Spleen (tissue), 11 donors: ENCODE data around the gene SMAD2. TPM values are rescaled to one million over a fixed set of nuclear protein-coding genes. Genes with fewer than 3 reads are reported as not detected.

Experiments
- DNase-seq: peaks from one replicate; pipeline ENCODE4 v3.0.0-alpha.2; 2020
- H3K27ac ChIP-seq, 8 donors: fragments of 200-600 bp; sonication (generic) in 7 of 8; 1 replicate in 4 of 8; 2 replicates in 4 of 8; pipeline versions ENCODE4 v1.5.0 to v1.8.0; 2016 to 2021; ENCODE audit warnings: inconsistent platforms in 4 of 8, mild to moderate bottlenecking in 4 of 8, moderate library complexity in 1 of 8
- H3K27me3 ChIP-seq, 7 donors: fragments of 200-600 bp; sonication (generic) in 6 of 7; replicated peaks in 1 of 7; 1 replicate in 4 of 7; 2 replicates in 3 of 7; pipeline versions ENCODE4 v1.5.0 to v1.8.0; 2016 to 2021; ENCODE audit warnings: inconsistent platforms in 3 of 7, mild to moderate bottlenecking in 1 of 7
- H3K36me3 ChIP-seq, 6 donors: fragments of 200-600 bp; sonication (generic) in 5 of 6; 1 replicate in 4 of 6; 2 replicates in 2 of 6; pipeline versions ENCODE4 v1.5.0 to v1.8.0; 2016 to 2021; ENCODE audit warnings: inconsistent platforms in 2 of 6
- H3K4me1 ChIP-seq, 6 donors: fragments of 200-600 bp; sonication (generic) in 5 of 6; 1 replicate in 3 of 6; 2 replicates in 3 of 6; pipeline versions ENCODE4 v1.5.0 to v1.8.0; 2016 to 2021; ENCODE audit warnings: inconsistent platforms in 3 of 6
- H3K4me3 ChIP-seq, 8 donors: fragments of 200-600 bp; sonication (generic) in 7 of 8; 1 replicate in 4 of 8; 2 replicates in 4 of 8; pipeline versions ENCODE4 v1.5.0 to v1.8.0; 2016 to 2021; ENCODE audit warnings: inconsistent platforms in 4 of 8, mild to moderate bottlenecking in 4 of 8, moderate library complexity in 2 of 8
- H3K9me3 ChIP-seq, 8 donors: fragments of 200-600 bp; sonication (generic) in 7 of 8; 1 replicate in 4 of 8; 2 replicates in 4 of 8; pipeline versions ENCODE4 v1.5.0 to v1.8.0; 2016 to 2021; ENCODE audit warnings: inconsistent platforms in 4 of 8
- CTCF ChIP-seq, 11 experiments: fragments of 200-600 bp in 7 of 11; fragments of 450-650 bp in 4 of 11; sonication (generic) in 4 of 11; IDR thresholded peaks in 8 of 11; conservative IDR thresholded peaks in 3 of 11; 1 replicate in 7 of 11; 2 replicates in 4 of 11; pipeline versions ENCODE4 v1.4.0 to v1.8.0; 2016 to 2021; ENCODE audit warnings: antibody characterized with exemption in 11 of 11, inconsistent platforms in 4 of 11, mild to moderate bottlenecking in 1 of 11
- POLR2A ChIP-seq, 3 donors: fragments of 450-650 bp; IDR thresholded peaks; one replicate each; pipeline ENCODE4 v1.5.1; 2017; ENCODE audit warnings: antibody characterized with exemption in 3 of 3, mild to moderate bottlenecking in 1 of 3
- POLR2AphosphoS5 ChIP-seq, 3 donors: sonication (generic); formaldehyde crosslinking; IDR thresholded peaks; one replicate each; pipeline ENCODE4 v1.5.1; 2017; ENCODE audit warnings: antibody characterized with exemption in 3 of 3
- WGBS, 5 donors: extraction: QIAGEN DNeasy Blood & Tissue Kit in 3 of 5; methylation state at CpG; one replicate each; pipeline versions ENCODE4 v1.1.5 to v1.1.7; 2013 to 2018; 5-methylcytosine and 5-hydroxymethylcytosine counted together
- intact Hi-C: fragments of 100-400 bp; cut with DNase I; formaldehyde crosslinking; loops from one replicate; pipeline ENCODE4 v1.15.0; 2023; ENCODE audit warnings: low total_unique reads
- polyA plus RNA-seq, 3 donors: library from polyadenylated mRNA; stranded (reverse); fragments of 200-250 nt; gene quantifications; one replicate each; pipeline ENCODE4 v1.2.1, GENCODE V29; 2013
- total RNA-seq, 7 donors: library from RNA; depleted of rRNA in 3 of 7; stranded (reverse); fragments of >200 nt in 3 of 7; fragmentation: NEBNext Ultra II Directional in 4 of 7; extraction: Animal tissue kit (Norgen Biotek cat#: 25700) in 4 of 7; gene quantifications; one replicate each; pipeline versions ENCODE4 v1.1.0 to v1.2.1, GENCODE V29; 2016 to 2021
- donor health status: healthy with polysubstance abuse.
- donor health status: DM: no; HTN: no; CAD: no; lungs with moderate emphysema.
- donor health status: DM: no; HTN: no; CAD: no.
- donor health status: Bipolar disorder and iron deficiency.
- donor health status: healthy.
- donor health status: DM: no; HTN: no; CAD: no.
- donor health status: DM: yes; HTN: yes; CAD: no.

SMAD2 gene
- total and polyA plus RNA-seq, 10 donors = 13.2 to 162 (median 94.0) TPM

- TF ChIP-seq POLR2AphosphoS5 (IDR thresholded peaks at IDR 0.05) (no peak), POLR2A (IDR thresholded peaks at IDR 0.05) (no peak), CTCF (IDR thresholded peaks at IDR 0.05 in 8 of 11, conservative IDR thresholded peaks at IDR 0.05 in 3 of 11) (no peak)
- Histone ChIP-seq H3K9me3 (peaks cover 0 to 5% (median 0%) of the 10 kb centered on the region in 8 donors), H3K27me3 (no peaks in the 10 kb centered on the region), H3K4me1 (peaks cover 0 to 6% (median 0%) of the 10 kb centered on the region in 6 donors), H3K4me3 (no peak overlapping the region), H3K27ac (no peak overlapping the region), H3K36me3 (no peaks in the 10 kb centered on the region)
- no peak for DNase-seq
- intact Hi-C loops = no loop called here
- WGBS, 5 donors = 71 to 94% (median 81%) methylated on average over 4 to 6 of the region's 6 CpGs
Observed at GRCh38 chr18:47800756-47801155, 129.7 kb downstream of the SMAD2 start.

- H3K4me1 ChIP-seq = peaks cover 0 to 11% (median 0%) of the 10 kb centered on the region in 6 donors
- no peak overlapping the region for H3K27ac ChIP-seq
- no peak for DNase-seq
- no peaks in the 10 kb centered on the region for H3K27me3 ChIP-seq
- no peaks in the 10 kb centered on the region for H3K9me3 ChIP-seq
- intact Hi-C loops = no loop called here
- WGBS, 5 donors = 70 to 87% (median 76%) methylated on average over 10 of the region's 10 CpGs
- TF ChIP-seq POLR2AphosphoS5 (IDR thresholded peaks at IDR 0.05) (no peak), CTCF (IDR thresholded peaks at IDR 0.05 in 8 of 11, conservative IDR thresholded peaks at IDR 0.05 in 3 of 11) (no peak), POLR2A (IDR thresholded peaks at IDR 0.05) (no peak)
- H3K36me3 ChIP-seq = no peaks in the 10 kb centered on the region
- H3K4me3 ChIP-seq = no peak overlapping the region
Observed at GRCh38 chr18:47800248-47800647, 130.2 kb downstream of the SMAD2 start.

GRCh38 chr18:47799376-47799775 is 131.1 kb downstream of the SMAD2 start:
- Histone ChIP-seq H3K4me1 (peaks cover 0 to 18% (median 0%) of the 10 kb centered on the region in 6 donors), H3K36me3 (no peaks in the 10 kb centered on the region), H3K27me3 (no peaks in the 10 kb centered on the region), H3K4me3 (no peak overlapping the region), H3K9me3 (no peaks in the 10 kb centered on the region), H3K27ac (no peak overlapping the region)
- no peak for DNase-seq
- 66 to 90% (median 80%) methylated on average over 13 of the region's 13 CpGs for WGBS, 5 donors
- intact Hi-C loops = no loop called here
- no peak for TF ChIP-seq POLR2A (IDR thresholded peaks at IDR 0.05)
- TF ChIP-seq POLR2AphosphoS5 (IDR thresholded peaks at IDR 0.05) = no peak
- TF ChIP-seq CTCF (IDR thresholded peaks at IDR 0.05 in 8 of 11, conservative IDR thresholded peaks at IDR 0.05 in 3 of 11) = no peak

- WGBS, 5 donors = 65 to 87% (median 78%) methylated on average over 11 of the region's 11 CpGs
- H3K36me3 ChIP-seq = no peaks in the 10 kb centered on the region
- no peaks in the 10 kb centered on the region for H3K27me3 ChIP-seq
- peaks cover 0 to 18% (median 0%) of the 10 kb centered on the region in 6 donors for H3K4me1 ChIP-seq
- no peaks in the 10 kb centered on the region for H3K9me3 ChIP-seq
- no peak for DNase-seq
- no peak overlapping the region for H3K27ac ChIP-seq
- intact Hi-C loops = no loop called here
- TF ChIP-seq POLR2A (IDR thresholded peaks at IDR 0.05) (no peak), CTCF (IDR thresholded peaks at IDR 0.05 in 8 of 11, conservative IDR thresholded peaks at IDR 0.05 in 3 of 11) (no peak), POLR2AphosphoS5 (IDR thresholded peaks at IDR 0.05) (no peak)
- H3K4me3 ChIP-seq = no peak overlapping the region
Observed at GRCh38 chr18:47798366-47798765, 132.1 kb downstream of the SMAD2 start.
